Hepatocyte (in vitro differentiated cells): ENCODE data around the gene MEG3. TPM values are rescaled to one million over a fixed set of nuclear protein-coding genes. Genes with fewer than 3 reads are reported as not detected.

Experiments
- DNase-seq: peaks from one replicate; pipeline ENCODE4 v3.0.0-alpha.2; 2016; ENCODE audit warnings: low spot score
- H2AFZ ChIP-seq: fragments of 200-600 bp; sonication (generic); 2 replicates; pipeline ENCODE4 v1.6.0; 2016; ENCODE audit warnings: antibody characterized with exemption, mild to moderate bottlenecking
- H3K27ac ChIP-seq: fragments of 200-600 bp; sonication (generic); 2 replicates; pipeline ENCODE4 v1.5.1; 2016; ENCODE audit warnings: mild to moderate bottlenecking
- H3K27me3 ChIP-seq: fragments of 200-600 bp; sonication (generic); 2 replicates; pipeline ENCODE4 v1.6.1; 2016
- H3K36me3 ChIP-seq: fragments of 200-600 bp; sonication (generic); replicated peaks from 2 replicates; pipeline ENCODE4 v1.5.1; 2016; ENCODE audit warnings: low read depth; ENCODE audit not compliant: insufficient read depth
- H3K4me1 ChIP-seq: fragments of 200-600 bp; sonication (generic); 2 replicates; pipeline ENCODE4 v1.5.1; 2016; ENCODE audit warnings: mild to moderate bottlenecking, moderate library complexity; ENCODE audit not compliant: insufficient read depth
- H3K4me2 ChIP-seq: fragments of 200-600 bp; sonication (generic); 2 replicates; pipeline ENCODE4 v1.6.0; 2016
- H3K4me3 ChIP-seq: fragments of 200-600 bp; sonication (generic); 2 replicates; pipeline ENCODE4 v1.5.1; 2016; ENCODE audit warnings: mild to moderate bottlenecking
- H3K79me2 ChIP-seq: fragments of 200-600 bp; sonication (generic); 2 replicates; pipeline ENCODE4 v1.6.0; 2017; ENCODE audit warnings: mild to moderate bottlenecking
- H3K9me2 ChIP-seq: fragments of 200-600 bp; sonication (generic); replicated peaks from 2 replicates; pipeline ENCODE4 v1.6.0; 2017; ENCODE audit warnings: mild to moderate bottlenecking; ENCODE audit not compliant: insufficient read depth
- H3K9me3 ChIP-seq: fragments of 200-600 bp; sonication (generic); 2 replicates; pipeline ENCODE4 v1.5.1; 2016; ENCODE audit warnings: low read depth, mild to moderate bottlenecking
- H4K20me1 ChIP-seq: fragments of 200-600 bp; sonication (generic); 2 replicates; pipeline ENCODE4 v1.6.0; 2016; ENCODE audit warnings: mild to moderate bottlenecking; ENCODE audit not compliant: insufficient read depth, poor library complexity, severe bottlenecking
- EZH2 ChIP-seq: fragments of 200-600 bp; sonication (generic); IDR thresholded peaks from 2 replicates; pipeline ENCODE4 v1.6.1; 2016; ENCODE audit warnings: antibody characterized with exemption, mild to moderate bottlenecking, borderline replicate concordance
- EZH2phosphoT487 ChIP-seq: fragments of 200-600 bp; sonication (generic); IDR thresholded peaks from one replicate; pipeline ENCODE4 v1.6.1; 2018; ENCODE audit warnings: antibody characterized with exemption, mild to moderate bottlenecking, low read depth, moderate library complexity; ENCODE audit not compliant: unreplicated experiment, severe bottlenecking
- WGBS: methylation state at CpG from one replicate; pipeline ENCODE4 v1.1.6; 2016; ENCODE audit warnings: low lambda C conversion rate; ENCODE audit errors: missing lambda C conversion rate; 5-methylcytosine and 5-hydroxymethylcytosine counted together
- polyA plus RNA-seq: library from polyadenylated mRNA; unstranded; fragments of >200 nt; fragmentation: Nextera tagmentation; extraction: Ambion mirVana; gene quantifications from 2 replicates; pipeline ENCODE4 v1.2.1, GENCODE V29; 2016
- total RNA-seq: library from RNA; depleted of rRNA; stranded (reverse); fragments of >200 nt; gene quantifications from 2 replicates; pipeline ENCODE4 v1.2.3, GENCODE V29; 2014
- TF ChIP-seq, protein P1 (sequence below): fragments of 200-600 bp; sonication (generic); IDR thresholded peaks from 2 replicates; pipeline ENCODE4 v1.5.1; 2016; ENCODE audit warnings: antibody characterized with exemption, mild to moderate bottlenecking; ENCODE audit not compliant: poor library complexity

MEG3 gene
- total and polyA plus RNA-seq, 2 experiments from 2014 or later, result not detected

DNA sequence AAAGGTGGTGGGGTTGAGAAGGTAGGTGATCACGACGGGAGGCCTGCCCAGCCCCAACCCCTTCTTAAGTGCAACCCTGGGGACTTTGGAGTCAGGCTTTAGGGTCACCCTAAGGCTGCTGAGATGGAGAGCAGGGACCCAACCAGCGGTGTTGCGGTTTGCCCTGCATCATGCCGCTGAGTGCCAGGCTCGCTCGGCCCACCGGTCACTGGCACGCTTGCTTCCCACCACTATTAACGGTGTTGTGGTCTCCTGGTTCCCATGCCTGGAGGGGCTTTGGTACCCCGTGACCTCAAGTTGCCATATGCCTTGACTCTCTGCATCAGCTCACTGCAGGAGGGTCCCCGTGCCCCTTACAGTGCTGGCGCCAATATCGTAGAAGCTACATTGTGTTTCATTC is 18.4 kb upstream of the MEG3 start:
- H3K4me3 ChIP-seq, result no peak overlapping the region
- no peak overlapping the region for H2AFZ ChIP-seq
- no peaks in the 10 kb centered on the region for H4K20me1 ChIP-seq
- no peaks in the 10 kb centered on the region for H3K4me1 ChIP-seq
- WGBS, result over 99% methylated on average over 14 of the region's 14 CpGs
- H3K4me2 ChIP-seq, result no peak overlapping the region
- no peaks in the 10 kb centered on the region for H3K79me2 ChIP-seq
- H3K9me2 ChIP-seq, result no peaks in the 10 kb centered on the region
- no peaks in the 10 kb centered on the region for H3K9me3 ChIP-seq
- TF ChIP-seq EZH2 (no peak), EZH2phosphoT487 (no peak)
- TF ChIP-seq, protein P1, sequence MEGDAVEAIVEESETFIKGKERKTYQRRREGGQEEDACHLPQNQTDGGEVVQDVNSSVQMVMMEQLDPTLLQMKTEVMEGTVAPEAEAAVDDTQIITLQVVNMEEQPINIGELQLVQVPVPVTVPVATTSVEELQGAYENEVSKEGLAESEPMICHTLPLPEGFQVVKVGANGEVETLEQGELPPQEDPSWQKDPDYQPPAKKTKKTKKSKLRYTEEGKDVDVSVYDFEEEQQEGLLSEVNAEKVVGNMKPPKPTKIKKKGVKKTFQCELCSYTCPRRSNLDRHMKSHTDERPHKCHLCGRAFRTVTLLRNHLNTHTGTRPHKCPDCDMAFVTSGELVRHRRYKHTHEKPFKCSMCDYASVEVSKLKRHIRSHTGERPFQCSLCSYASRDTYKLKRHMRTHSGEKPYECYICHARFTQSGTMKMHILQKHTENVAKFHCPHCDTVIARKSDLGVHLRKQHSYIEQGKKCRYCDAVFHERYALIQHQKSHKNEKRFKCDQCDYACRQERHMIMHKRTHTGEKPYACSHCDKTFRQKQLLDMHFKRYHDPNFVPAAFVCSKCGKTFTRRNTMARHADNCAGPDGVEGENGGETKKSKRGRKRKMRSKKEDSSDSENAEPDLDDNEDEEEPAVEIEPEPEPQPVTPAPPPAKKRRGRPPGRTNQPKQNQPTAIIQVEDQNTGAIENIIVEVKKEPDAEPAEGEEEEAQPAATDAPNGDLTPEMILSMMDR, result no peak
- DNase-seq, result no peak
- H3K27me3 ChIP-seq, result no peaks in the 10 kb centered on the region
- H3K27ac ChIP-seq, result no peak overlapping the region
- no peaks in the 10 kb centered on the region for H3K36me3 ChIP-seq

DNA sequence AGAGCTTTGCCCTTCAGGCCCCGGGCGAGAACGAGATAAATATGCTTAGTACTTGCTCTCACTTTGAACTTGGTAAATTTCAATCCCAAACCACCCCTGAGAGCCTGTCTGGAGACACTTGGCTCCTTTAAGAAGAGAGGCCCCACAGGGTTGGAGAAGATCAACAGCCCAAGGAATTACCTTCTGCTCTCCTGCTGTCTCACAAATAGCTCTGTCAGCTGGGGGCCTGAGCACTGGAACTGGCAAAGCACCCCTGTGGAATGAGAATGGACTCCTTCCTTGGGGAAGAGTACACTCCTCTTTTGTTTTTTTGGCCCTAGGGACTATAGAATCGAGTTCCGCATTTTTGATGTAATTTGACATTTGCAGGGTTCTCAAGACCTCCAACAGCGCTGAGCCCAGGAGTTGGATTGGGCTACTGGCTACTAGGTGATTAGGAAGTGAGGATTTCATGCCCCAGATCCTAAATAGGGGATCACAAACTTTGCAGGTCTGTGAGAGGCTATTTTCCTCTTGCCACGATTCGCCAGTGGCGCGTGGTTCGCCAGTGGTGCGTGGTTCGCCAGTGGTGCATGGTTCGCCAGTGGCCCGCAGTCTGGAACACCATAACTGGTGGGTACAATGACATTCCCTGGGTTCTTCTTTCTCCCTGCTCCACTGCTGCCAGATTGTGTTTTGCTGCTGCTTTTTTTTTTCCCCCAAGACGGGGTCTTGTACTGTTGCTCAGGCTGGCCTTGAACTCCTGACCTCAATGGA is 17.8 kb upstream of the MEG3 start:
- no peaks in the 10 kb centered on the region for H3K4me1 ChIP-seq
- no peak overlapping the region for H3K4me3 ChIP-seq
- TF ChIP-seq, protein P1, result no peak
- TF ChIP-seq EZH2 (no peak), EZH2phosphoT487 (no peak)
- H3K9me3 ChIP-seq, result no peaks in the 10 kb centered on the region
- no peaks in the 10 kb centered on the region for H3K79me2 ChIP-seq
- no peak overlapping the region for H2AFZ ChIP-seq
- no peaks in the 10 kb centered on the region for H4K20me1 ChIP-seq
- H3K36me3 ChIP-seq, result no peaks in the 10 kb centered on the region
- DNase-seq, result no peak
- no peak overlapping the region for H3K4me2 ChIP-seq
- no peak overlapping the region for H3K27ac ChIP-seq
- H3K9me2 ChIP-seq, result no peaks in the 10 kb centered on the region
- no peaks in the 10 kb centered on the region for H3K27me3 ChIP-seq
- WGBS, result 96% methylated on average over 16 of the region's 16 CpGs

DNA sequence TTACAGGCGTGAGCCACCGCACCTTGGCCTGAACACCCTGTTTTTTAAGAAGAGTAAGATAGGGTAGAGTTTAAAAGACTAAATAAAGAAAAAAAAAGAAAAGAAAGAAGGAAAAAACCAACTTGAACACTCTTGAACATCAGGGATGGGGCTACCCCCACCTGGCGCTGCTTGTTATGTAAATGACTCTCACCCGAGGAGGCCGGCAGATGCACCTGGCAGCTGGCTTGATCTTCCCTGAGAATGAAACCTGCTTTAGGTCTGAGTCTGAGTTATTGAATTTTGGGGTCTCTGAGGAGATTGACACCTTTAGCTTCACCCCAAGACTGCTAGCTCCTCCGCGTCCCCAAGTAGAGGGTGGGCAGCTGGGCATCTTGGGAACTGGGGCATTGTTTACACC is 15.5 kb upstream of the MEG3 start:
- Histone ChIP-seq H3K27ac (no peak overlapping the region), H3K36me3 (no peaks in the 10 kb centered on the region)
- TF ChIP-seq, protein P1, result no peak
- no peak for TF ChIP-seq EZH2phosphoT487

More for the DNA sequence above, 15.5 kb upstream of the MEG3 start:
- DNase-seq, result no peak
- no peaks in the 10 kb centered on the region for H3K9me3 ChIP-seq
- H3K79me2 ChIP-seq, result no peaks in the 10 kb centered on the region
- peaks cover 1% of the 10 kb centered on the region for H3K4me1 ChIP-seq
- WGBS, result 91% methylated on average over 7 of the region's 7 CpGs
- H2AFZ ChIP-seq, result no peak overlapping the region
- no peaks in the 10 kb centered on the region for H4K20me1 ChIP-seq
- H3K4me2 ChIP-seq, result no peak overlapping the region
- H3K4me3 ChIP-seq, result no peak overlapping the region
- no peaks in the 10 kb centered on the region for H3K9me2 ChIP-seq
- H3K27me3 ChIP-seq, result no peaks in the 10 kb centered on the region
